IMR-90 (cell line): ENCODE measurements around the gene VPS13C. TPM values are rescaled to one million over a fixed set of nuclear protein-coding genes. Genes with fewer than 3 reads are reported as not detected.

ENCODE experiments used
- ATAC-seq: fragments of 200-7000 bp; cut with Tn5 transposase; 2 replicates; pipeline ENCODE4 v1.9.1; 2020; ENCODE audit warnings: low read depth, mild to moderate bottlenecking, moderate library complexity
- BruUV-seq: library from RNA; stranded (reverse); fragments of 400-500 nt; replicated peaks from 2 replicates; lab custom pipeline; 2021; lab: Mats Ljungman, UMichigan
- CTCF ChIA-PET: fragments of 300-600 bp; formaldehyde crosslinking; extraction: SDS; loops from one replicate; lab custom pipeline; 2021; ENCODE audit warnings: antibody characterized with exemption; lab: Yijun Ruan, JAX
- POLR2A ChIA-PET: fragments of 300-600 bp; sonication (Branson Sonifier 250); formaldehyde crosslinking; loops from one replicate; lab custom pipeline; 2022; ENCODE audit warnings: antibody characterized with exemption; ENCODE audit not compliant: unreplicated experiment; lab: Charles Lee
- DNase-seq: peaks from one replicate; pipeline ENCODE4 v3.0.0; 2013
- H2AFZ ChIP-seq: replicated peaks from 2 replicates; pipeline ENCODE3; 2013; ENCODE audit warnings: low read length, mild to moderate bottlenecking; ENCODE audit not compliant: poor library complexity
- H2AK5ac ChIP-seq: 2 replicates; pipeline ENCODE4 v1.6.1; 2013; ENCODE audit warnings: low read depth, low read length, inconsistent platforms
- H2AK9ac ChIP-seq: replicated peaks from 2 replicates; pipeline ENCODE3; 2013; ENCODE audit warnings: mild to moderate bottlenecking, low read depth, low read length, moderate library complexity; ENCODE audit not compliant: poor library complexity
- H2BK120ac ChIP-seq: 2 replicates; pipeline ENCODE4 v1.6.1; 2013; ENCODE audit warnings: low read depth, low read length, inconsistent platforms
- H2BK15ac ChIP-seq: 3 replicates; pipeline ENCODE4 v1.6.1; 2013; ENCODE audit warnings: low read depth, low read length, inconsistent platforms
- H2BK20ac ChIP-seq: 2 replicates; pipeline ENCODE4 v1.6.1; 2013; ENCODE audit warnings: low read depth, mild to moderate bottlenecking, inconsistent platforms, low read length, moderate library complexity
- H2BK5ac ChIP-seq: 2 replicates; pipeline ENCODE4 v1.6.1; 2013; ENCODE audit warnings: mild to moderate bottlenecking, low read depth, low read length, inconsistent platforms; ENCODE audit not compliant: poor library complexity, severe bottlenecking
- H3K14ac ChIP-seq: replicated peaks from 2 replicates; pipeline ENCODE4 v1.6.1; 2013; ENCODE audit warnings: low read depth, low read length, inconsistent platforms
- H3K18ac ChIP-seq: 2 replicates; pipeline ENCODE4 v1.6.1; 2013; ENCODE audit warnings: low read depth, low read length, control low read depth
- H3K23ac ChIP-seq: 2 replicates; pipeline ENCODE4 v1.6.1; 2013; ENCODE audit warnings: low read depth, low read length, inconsistent platforms
- H3K27ac ChIP-seq: 2 replicates; pipeline ENCODE4 v1.5.1; 2013; ENCODE audit warnings: mild to moderate bottlenecking, control low read depth, low read length; ENCODE audit not compliant: insufficient read depth
- H3K27me3 ChIP-seq: 2 replicates; pipeline ENCODE4 v1.6.1; 2013; ENCODE audit warnings: low read length; ENCODE audit not compliant: control insufficient read depth, insufficient read depth
- H3K36me3 ChIP-seq: 2 replicates; pipeline ENCODE4 v1.6.1; 2013; ENCODE audit warnings: low read length, mixed read lengths; ENCODE audit not compliant: control insufficient read depth, insufficient read depth
- H3K4ac ChIP-seq: 2 replicates; pipeline ENCODE4 v1.6.1; 2013; ENCODE audit warnings: low read depth, low read length, inconsistent platforms
- H3K4me1 ChIP-seq: 2 replicates; pipeline ENCODE4 v1.6.1; 2013; ENCODE audit warnings: low read length, mixed read lengths; ENCODE audit not compliant: control insufficient read depth, insufficient read depth
- H3K4me2 ChIP-seq: 2 replicates; pipeline ENCODE4 v1.6.1; 2013; ENCODE audit warnings: low read depth, mild to moderate bottlenecking, control low read depth, low read length, moderate library complexity
- H3K4me3 ChIP-seq: 2 replicates; pipeline ENCODE4 v1.5.1; 2013; ENCODE audit warnings: low read depth, mild to moderate bottlenecking, control low read depth, low read length, moderate library complexity; ENCODE audit not compliant: insufficient read depth
- H3K56ac ChIP-seq: 2 replicates; pipeline ENCODE4 v1.6.1; 2013; ENCODE audit warnings: low read length, inconsistent platforms; ENCODE audit not compliant: insufficient read depth; ENCODE audit errors: extremely low read depth
- H3K79me1 ChIP-seq, 2 experiments: 2 replicates each; pipeline ENCODE4 v1.6.1; 2013; ENCODE audit warnings: low read length in 2 of 2, inconsistent platforms in 1 of 2, low read depth in 1 of 2
- H3K9ac ChIP-seq: 2 replicates; pipeline ENCODE4 v1.6.1; 2013; ENCODE audit warnings: low read depth, low read length, control low read depth
- H3K9me1 ChIP-seq: 2 replicates; pipeline ENCODE4 v1.6.1; 2013; ENCODE audit warnings: low read length, inconsistent platforms; ENCODE audit not compliant: insufficient read depth
- H3K9me3 ChIP-seq: 2 replicates; pipeline ENCODE4 v1.6.1; 2013; ENCODE audit warnings: low read length; ENCODE audit not compliant: control insufficient read depth, insufficient read depth
- H4K20me1 ChIP-seq: 2 replicates; pipeline ENCODE4 v1.6.1; 2013; ENCODE audit warnings: low read length, inconsistent platforms; ENCODE audit not compliant: insufficient read depth
- H4K5ac ChIP-seq: 2 replicates; pipeline ENCODE4 v1.6.1; 2013; ENCODE audit warnings: mild to moderate bottlenecking, low read depth, low read length, control low read depth
- H4K8ac ChIP-seq, 2 experiments: 2 replicates each; pipeline ENCODE4 v1.6.1; 2013; ENCODE audit warnings: low read depth in 2 of 2, low read length in 2 of 2, control low read depth in 1 of 2, inconsistent platforms in 1 of 2
- H4K91ac ChIP-seq: 2 replicates; pipeline ENCODE4 v1.6.1; 2013; ENCODE audit warnings: low read depth, low read length, inconsistent platforms; ENCODE audit not compliant: insufficient read depth
- BHLHE40 ChIP-seq: fragments of 150-350 bp; IDR thresholded peaks from 2 replicates; pipeline ENCODE4 v1.6.1; 2016; ENCODE audit warnings: mild to moderate bottlenecking, low read depth, low read length
- CEBPB ChIP-seq: IDR thresholded peaks from 2 replicates; pipeline ENCODE4 v1.6.1; 2012; ENCODE audit warnings: low read depth, low read length, improper control_type of control experiment
- CHD1 ChIP-seq: IDR thresholded peaks from 2 replicates; pipeline ENCODE4 v1.6.1; 2012; ENCODE audit warnings: low read depth, low read length, improper control_type of control experiment
- CTCF ChIP-seq: conservative IDR thresholded peaks from 2 replicates; pipeline ENCODE4 v1.5.1; 2012; ENCODE audit warnings: mild to moderate bottlenecking, low read depth, low read length, improper control_type of control experiment
- ELK1 ChIP-seq: fragments of 150-350 bp; IDR thresholded peaks from 2 replicates; pipeline ENCODE4 v1.6.1; 2016; ENCODE audit warnings: low read depth, mild to moderate bottlenecking, low read length, moderate library complexity, borderline replicate concordance
- MAFK ChIP-seq: IDR thresholded peaks from 2 replicates; pipeline ENCODE4 v1.6.1; 2012; ENCODE audit warnings: low read depth, low read length, improper control_type of control experiment
- MAZ ChIP-seq: IDR thresholded peaks from 2 replicates; pipeline ENCODE4 v1.6.1; 2012; ENCODE audit warnings: low read depth, mild to moderate bottlenecking, low read length, improper control_type of control experiment, moderate library complexity, borderline replicate concordance
- MXI1 ChIP-seq: IDR thresholded peaks from 2 replicates; pipeline ENCODE4 v1.6.1; 2012; ENCODE audit warnings: low read depth, mild to moderate bottlenecking, low read length, moderate library complexity, borderline replicate concordance
- NFE2L2 ChIP-seq: fragments of 150-350 bp; IDR thresholded peaks from 2 replicates; pipeline ENCODE4 v1.6.1; 2016; ENCODE audit warnings: low read depth, mild to moderate bottlenecking, low read length
- POLR2A ChIP-seq: IDR thresholded peaks from 2 replicates; pipeline ENCODE4 v1.6.1; 2012; ENCODE audit warnings: mild to moderate bottlenecking, low read depth, low read length
- RAD21 ChIP-seq: IDR thresholded peaks from 2 replicates; pipeline ENCODE4 v1.6.1; 2012; ENCODE audit warnings: low read length, improper control_type of control experiment
- RCOR1 ChIP-seq: IDR thresholded peaks from 2 replicates; pipeline ENCODE4 v1.6.1; 2012; ENCODE audit warnings: mild to moderate bottlenecking, low read length, improper control_type of control experiment; ENCODE audit not compliant: insufficient replicate concordance
- RFX5 ChIP-seq: IDR thresholded peaks from 2 replicates; pipeline ENCODE4 v1.8.0; 2012; ENCODE audit warnings: low read depth, mild to moderate bottlenecking, low read length, moderate library complexity
- SMC3 ChIP-seq: fragments of 150-350 bp; IDR thresholded peaks from 2 replicates; pipeline ENCODE4 v1.6.1; 2016; ENCODE audit warnings: low read depth, mild to moderate bottlenecking, antibody characterized with exemption, low read length, moderate library complexity
- USF2 ChIP-seq: fragments of 150-350 bp; IDR thresholded peaks from 2 replicates; pipeline ENCODE4 v1.6.1; 2017; ENCODE audit warnings: mild to moderate bottlenecking, antibody characterized with exemption, low read length, low read depth
- WGBS, 2 experiments: methylation state at CpG; one replicate each; pipeline versions ENCODE4 v1.1.5 to v1.1.7; 2013; ENCODE audit warnings: missing lambda C conversion rate in 2 of 2; ENCODE audit not compliant: insufficient read length in 1 of 2; ENCODE audit errors: extremely low coverage in 2 of 2; 5-methylcytosine and 5-hydroxymethylcytosine counted together
- dilution Hi-C: fragments of 300-500 bp; cut with HindIII; formaldehyde crosslinking; loops from one replicate; pipeline ENCODE4 v1.14.3; 2018; ENCODE audit warnings: low sequenced_read_pairs; ENCODE audit not compliant: unreplicated experiment
- in situ Hi-C: fragments of 300-500 bp; cut with MboI; formaldehyde crosslinking; loops from 3 replicates; pipeline ENCODE4 v1.14.3; 2019; ENCODE audit warnings: low sequenced_read_pairs, inconsistent platforms, mixed read lengths
- intact Hi-C: fragments of 100-400 bp; cut with micrococcal nuclease; formaldehyde crosslinking; loops from 2 replicates; pipeline ENCODE4 v1.10.0; 2022
- polyA plus RNA-seq, 3 experiments: library from polyadenylated mRNA; depleted of rRNA; stranded (reverse); fragments of >200 nt; gene quantifications; 2 replicates each; pipeline ENCODE4 v1.2.3, GENCODE V29; 2012; ENCODE audit warnings: low replicate concordance in 1 of 3
- total RNA-seq: library from RNA; depleted of rRNA; stranded (reverse); fragments of >200 nt; gene quantifications from 2 replicates; pipeline ENCODE4 v1.2.3, GENCODE V29; 2012

Gene VPS13C
- total and polyA plus RNA-seq, 2 of the 4 experiments (the other 2 are of a cell fraction), result 8.1 to 32.8 TPM

GRCh38 chr15:62109437-62109836 is 49.2 kb upstream of the VPS13C start:
- no peaks in the 10 kb centered on the region; the same call in 1 of the 2 replicates for H3K27me3 ChIP-seq
- in situ Hi-C loops, result no loop called here
- H3K4me2 ChIP-seq, result no peak overlapping the region
- peaks cover 5% of the 10 kb centered on the region for H3K4me1 ChIP-seq
- H3K4ac ChIP-seq, result no peak overlapping the region
- no peaks in the 10 kb centered on the region for H3K36me3 ChIP-seq
- ChIA-PET POLR2A (no interaction called here), CTCF (no interaction called here)
- H2AFZ ChIP-seq, result no peak overlapping the region
- dilution Hi-C loops, result no loop called here
- H2BK20ac ChIP-seq, result no peak overlapping the region
- no peaks in the 10 kb centered on the region for H4K20me1 ChIP-seq
- TF ChIP-seq NFE2L2, result no peak
- TF ChIP-seq RAD21, result no peak
- TF ChIP-seq POLR2A, result no peak
- TF ChIP-seq CTCF, result no peak
- TF ChIP-seq RCOR1, result no peak
- TF ChIP-seq CEBPB, result no peak
- TF ChIP-seq MAZ, result no peak
- no peak for TF ChIP-seq ELK1
- TF ChIP-seq BHLHE40, result no peak
- TF ChIP-seq SMC3, result no peak
- no peak for TF ChIP-seq MAFK
- no peak for TF ChIP-seq MXI1
- TF ChIP-seq CHD1, result no peak
- no peak for TF ChIP-seq USF2
- TF ChIP-seq RFX5, result no peak
- no peaks in the 10 kb centered on the region for H3K79me1 ChIP-seq
- intact Hi-C loops, result no loop called here
- no peaks in the 10 kb centered on the region for H3K9me3 ChIP-seq
- no peak overlapping the region for H3K9ac ChIP-seq
- BruUV-seq, result no TSS peak
- no peak overlapping the region for H4K8ac ChIP-seq
- H3K14ac ChIP-seq, result no peak overlapping the region
- no peak overlapping the region for H4K5ac ChIP-seq
- ATAC-seq (no peak), DNase-seq (no peak)
- whole genome bisulfite sequencing, 2 experiments, result no CpG with 5 or more reads among the region's 1 CpG
- no peak overlapping the region for H2AK9ac ChIP-seq
- H3K27ac ChIP-seq, result no peak overlapping the region
- H3K4me3 ChIP-seq, result no peak overlapping the region
- no peak overlapping the region for H4K91ac ChIP-seq
- H3K56ac ChIP-seq, result no peak overlapping the region
- no peak overlapping the region for H3K23ac ChIP-seq
- no peak overlapping the region for H3K18ac ChIP-seq
- peaks cover 2% of the 10 kb centered on the region; the same call in 1 of the 2 replicates for H3K9me1 ChIP-seq
- no peak overlapping the region for H2AK5ac ChIP-seq
- H2BK5ac ChIP-seq, result no peak overlapping the region
- H2BK15ac ChIP-seq, result no peak overlapping the region
- H2BK120ac ChIP-seq, result no peak overlapping the region
